IMR-90 (cell line): ENCODE data around the gene CD27.

Experiments used
- BHLHE40 ChIP-seq: fragments of 150-350 bp; IDR thresholded peaks from 2 replicates; pipeline ENCODE4 v1.6.1; 2016; ENCODE audit warnings: mild to moderate bottlenecking, low read depth, low read length
- CHD1 ChIP-seq: IDR thresholded peaks from 2 replicates; pipeline ENCODE4 v1.6.1; 2012; ENCODE audit warnings: low read depth, low read length, improper control_type of control experiment
- MAFK ChIP-seq: IDR thresholded peaks from 2 replicates; pipeline ENCODE4 v1.6.1; 2012; ENCODE audit warnings: low read depth, low read length, improper control_type of control experiment
- MAZ ChIP-seq: IDR thresholded peaks from 2 replicates; pipeline ENCODE4 v1.6.1; 2012; ENCODE audit warnings: low read depth, mild to moderate bottlenecking, low read length, improper control_type of control experiment, moderate library complexity, borderline replicate concordance
- MXI1 ChIP-seq: IDR thresholded peaks from 2 replicates; pipeline ENCODE4 v1.6.1; 2012; ENCODE audit warnings: low read depth, mild to moderate bottlenecking, low read length, moderate library complexity, borderline replicate concordance
- NFE2L2 ChIP-seq: fragments of 150-350 bp; IDR thresholded peaks from 2 replicates; pipeline ENCODE4 v1.6.1; 2016; ENCODE audit warnings: low read depth, mild to moderate bottlenecking, low read length
- POLR2A ChIP-seq: IDR thresholded peaks from 2 replicates; pipeline ENCODE4 v1.6.1; 2012; ENCODE audit warnings: mild to moderate bottlenecking, low read depth, low read length
- RAD21 ChIP-seq: IDR thresholded peaks from 2 replicates; pipeline ENCODE4 v1.6.1; 2012; ENCODE audit warnings: low read length, improper control_type of control experiment
- RCOR1 ChIP-seq: IDR thresholded peaks from 2 replicates; pipeline ENCODE4 v1.6.1; 2012; ENCODE audit warnings: mild to moderate bottlenecking, low read length, improper control_type of control experiment; ENCODE audit not compliant: insufficient replicate concordance
- RFX5 ChIP-seq: IDR thresholded peaks from 2 replicates; pipeline ENCODE4 v1.8.0; 2012; ENCODE audit warnings: low read depth, mild to moderate bottlenecking, low read length, moderate library complexity
- SMC3 ChIP-seq: fragments of 150-350 bp; IDR thresholded peaks from 2 replicates; pipeline ENCODE4 v1.6.1; 2016; ENCODE audit warnings: low read depth, mild to moderate bottlenecking, antibody characterized with exemption, low read length, moderate library complexity
- TF ChIP-seq, protein P1 (sequence below): conservative IDR thresholded peaks from 2 replicates; pipeline ENCODE4 v1.5.1; 2012; ENCODE audit warnings: mild to moderate bottlenecking, low read depth, low read length, improper control_type of control experiment
- TF ChIP-seq, protein P2 (sequence below): fragments of 150-350 bp; IDR thresholded peaks from 2 replicates; pipeline ENCODE4 v1.6.1; 2017; ENCODE audit warnings: mild to moderate bottlenecking, antibody characterized with exemption, low read length, low read depth

DNA sequence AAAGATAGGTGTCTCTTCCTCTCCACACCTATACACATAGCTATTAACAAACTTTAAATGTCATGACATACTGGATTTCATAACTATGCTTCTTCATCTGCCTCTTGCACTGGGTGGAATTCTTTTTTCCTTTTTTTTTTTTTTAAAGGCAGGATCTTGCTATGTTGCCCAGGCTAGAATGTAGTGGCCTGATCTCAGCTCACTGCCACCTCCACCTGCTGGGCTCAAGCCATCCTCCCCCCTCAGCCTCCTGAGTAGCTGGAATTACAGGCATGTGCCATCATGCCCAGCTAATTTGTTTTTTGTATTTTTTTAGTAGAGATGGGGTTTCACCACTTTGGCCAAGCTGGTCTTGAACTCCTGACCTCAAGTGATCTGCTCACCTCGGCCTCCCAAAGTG is 43.5 kb downstream of the CD27 start:
- no peak for TF ChIP-seq MXI1
- TF ChIP-seq, protein P1, sequence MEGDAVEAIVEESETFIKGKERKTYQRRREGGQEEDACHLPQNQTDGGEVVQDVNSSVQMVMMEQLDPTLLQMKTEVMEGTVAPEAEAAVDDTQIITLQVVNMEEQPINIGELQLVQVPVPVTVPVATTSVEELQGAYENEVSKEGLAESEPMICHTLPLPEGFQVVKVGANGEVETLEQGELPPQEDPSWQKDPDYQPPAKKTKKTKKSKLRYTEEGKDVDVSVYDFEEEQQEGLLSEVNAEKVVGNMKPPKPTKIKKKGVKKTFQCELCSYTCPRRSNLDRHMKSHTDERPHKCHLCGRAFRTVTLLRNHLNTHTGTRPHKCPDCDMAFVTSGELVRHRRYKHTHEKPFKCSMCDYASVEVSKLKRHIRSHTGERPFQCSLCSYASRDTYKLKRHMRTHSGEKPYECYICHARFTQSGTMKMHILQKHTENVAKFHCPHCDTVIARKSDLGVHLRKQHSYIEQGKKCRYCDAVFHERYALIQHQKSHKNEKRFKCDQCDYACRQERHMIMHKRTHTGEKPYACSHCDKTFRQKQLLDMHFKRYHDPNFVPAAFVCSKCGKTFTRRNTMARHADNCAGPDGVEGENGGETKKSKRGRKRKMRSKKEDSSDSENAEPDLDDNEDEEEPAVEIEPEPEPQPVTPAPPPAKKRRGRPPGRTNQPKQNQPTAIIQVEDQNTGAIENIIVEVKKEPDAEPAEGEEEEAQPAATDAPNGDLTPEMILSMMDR, result no peak
- TF ChIP-seq POLR2A, result no peak
- no peak for TF ChIP-seq NFE2L2
- no peak for TF ChIP-seq SMC3
- no peak for TF ChIP-seq RAD21
- no peak for TF ChIP-seq MAZ
- no peak for TF ChIP-seq RFX5
- TF ChIP-seq MAFK, result no peak
- TF ChIP-seq BHLHE40, result no peak
- no peak for TF ChIP-seq CHD1
- no peak for TF ChIP-seq RCOR1
- TF ChIP-seq, protein P2, sequence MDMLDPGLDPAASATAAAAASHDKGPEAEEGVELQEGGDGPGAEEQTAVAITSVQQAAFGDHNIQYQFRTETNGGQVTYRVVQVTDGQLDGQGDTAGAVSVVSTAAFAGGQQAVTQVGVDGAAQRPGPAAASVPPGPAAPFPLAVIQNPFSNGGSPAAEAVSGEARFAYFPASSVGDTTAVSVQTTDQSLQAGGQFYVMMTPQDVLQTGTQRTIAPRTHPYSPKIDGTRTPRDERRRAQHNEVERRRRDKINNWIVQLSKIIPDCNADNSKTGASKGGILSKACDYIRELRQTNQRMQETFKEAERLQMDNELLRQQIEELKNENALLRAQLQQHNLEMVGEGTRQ, result no peak
